Bronchial epithelial cell (primary cell): ENCODE data around the gene RAG2. TPM values are rescaled to one million over a fixed set of nuclear protein-coding genes. Genes with fewer than 3 reads are reported as not detected.

ENCODE experiments used
- DNase-seq: peaks from one replicate; pipeline ENCODE4 v3.0.0-alpha.2; 2010; ENCODE audit warnings: low read depth
- FAIRE-seq: peaks from 2 replicates; lab custom pipeline; 2011; peaks lifted over from hg19 to GRCh38; lab: Jason Lieb, UNC
- H3K27me3 ChIP-seq: 2 replicates; pipeline ENCODE4 v1.5.1; 2011; ENCODE audit warnings: low read length; ENCODE audit not compliant: control insufficient read depth, insufficient read depth
- H3K36me3 ChIP-seq: 2 replicates; pipeline ENCODE4 v1.5.1; 2011; ENCODE audit warnings: low read length; ENCODE audit not compliant: control insufficient read depth, insufficient read depth
- H3K4me3 ChIP-seq: 2 replicates; pipeline ENCODE4 v1.5.1; 2011; ENCODE audit warnings: mild to moderate bottlenecking, low read depth, low read length, control low read depth
- CTCF ChIP-seq: IDR thresholded peaks from 2 replicates; pipeline ENCODE4 v1.5.1; 2011; ENCODE audit warnings: mild to moderate bottlenecking, moderate library complexity, low read length, control low read depth, inconsistent platforms; ENCODE audit not compliant: insufficient read depth, severe bottlenecking
- total RNA-seq: library from RNA; depleted of rRNA; stranded (reverse); fragments of >200 nt; gene quantifications from 2 replicates; pipeline ENCODE4 v1.2.1, GENCODE V29; 2014

RAG2 gene
- total RNA-seq, 1 donor from 2014 or later: not detected

- no peak for TF ChIP-seq CTCF
- FAIRE-seq (no peak), DNase-seq (no peak)
- Histone ChIP-seq H3K36me3 (no peaks in the 10 kb centered on the region), H3K4me3 (no peak overlapping the region), H3K27me3 (no peaks in the 10 kb centered on the region)
Measured at GRCh38 chr11:36608491-36609199, 10.6 kb upstream of the RAG2 start.

DNA sequence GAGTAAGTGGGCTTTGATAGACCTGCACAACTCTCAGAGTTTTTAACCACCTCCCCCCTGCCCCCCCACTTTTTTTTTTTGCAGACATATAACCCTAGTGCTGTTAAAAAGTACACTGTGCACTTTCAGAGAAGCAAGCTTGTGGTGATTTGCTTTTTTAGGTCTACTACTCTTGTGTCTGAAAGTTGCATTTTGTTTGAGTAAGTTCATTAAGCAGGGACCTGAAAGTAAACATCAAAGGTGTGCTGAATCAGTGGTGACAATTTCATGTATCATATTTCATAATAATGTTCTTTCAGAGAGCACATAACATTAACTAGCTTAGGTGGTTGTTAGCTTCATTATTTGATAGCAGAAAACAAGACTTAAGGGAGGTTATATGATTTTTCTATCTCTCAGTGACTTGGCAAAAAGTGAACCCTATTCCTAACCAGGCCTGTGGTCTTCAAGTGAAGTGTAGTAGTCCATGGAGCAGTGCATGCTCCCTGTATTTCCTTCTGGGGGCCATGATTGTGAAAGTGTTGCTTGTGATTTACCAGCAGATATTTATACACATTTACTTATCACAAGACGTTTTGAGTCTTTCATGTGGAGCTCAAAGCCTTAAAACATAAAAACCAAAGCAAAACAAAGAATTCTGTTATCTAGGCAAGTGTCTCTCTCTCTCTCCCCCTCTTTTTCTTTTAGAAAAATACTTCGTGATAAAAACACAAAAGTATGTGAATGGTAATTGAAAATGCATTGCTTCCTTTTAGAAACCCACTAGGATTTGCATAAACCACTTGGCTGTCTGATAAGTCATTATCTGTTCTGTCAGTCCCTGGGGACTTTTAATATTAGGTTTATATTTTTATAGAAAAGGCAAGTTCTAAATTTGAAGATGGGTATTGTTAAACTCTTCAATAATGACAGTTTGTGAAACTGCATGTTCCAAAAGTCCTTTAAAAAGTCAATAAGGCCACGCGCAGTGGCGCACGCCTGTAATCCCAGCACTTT lies 7.5 kb upstream of the RAG2 start:
- TF ChIP-seq CTCF: no peak
- no peaks in the 10 kb centered on the region for H3K27me3 ChIP-seq
- FAIRE-seq (no peak), DNase-seq (no peak)
- no peaks in the 10 kb centered on the region for H3K36me3 ChIP-seq
- H3K4me3 ChIP-seq: no peak overlapping the region

- no peaks in the 10 kb centered on the region for H3K36me3 ChIP-seq
- no peak for DNase-seq
- no peak for FAIRE-seq
- TF ChIP-seq CTCF: no peak
- H3K27me3 ChIP-seq: no peaks in the 10 kb centered on the region
- H3K4me3 ChIP-seq: no peak overlapping the region
Measured at GRCh38 chr11:36602135-36602534, 4.1 kb upstream of the RAG2 start.

- no peaks in the 10 kb centered on the region for H3K36me3 ChIP-seq
- H3K27me3 ChIP-seq: no peaks in the 10 kb centered on the region
- DNase-seq (no peak), FAIRE-seq (no peak)
- no peak for TF ChIP-seq CTCF
- no peak overlapping the region for H3K4me3 ChIP-seq
Measured at GRCh38 chr11:36601155-36601554, 3.1 kb upstream of the RAG2 start.

DNA sequence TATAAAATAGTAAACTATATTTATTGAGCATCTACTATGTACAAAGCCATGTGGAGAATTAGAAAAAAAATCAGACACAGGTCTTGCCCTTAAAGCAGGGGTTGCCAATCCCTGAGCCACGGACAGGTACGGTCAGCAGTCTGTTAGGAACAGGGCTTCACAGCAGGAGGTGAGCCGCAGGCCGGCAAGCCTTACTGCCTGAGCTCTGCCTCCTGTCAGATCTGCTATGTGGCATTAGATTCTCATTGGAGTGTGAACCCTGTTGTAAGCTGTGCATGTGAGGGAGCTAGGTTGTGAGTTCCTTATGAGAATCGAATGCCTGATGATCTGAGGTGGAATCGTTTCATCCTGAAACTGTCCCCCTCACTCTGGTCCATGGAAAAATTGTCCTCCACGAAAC lies 2.1 kb upstream of the RAG2 start:
- Histone ChIP-seq H3K36me3 (no peaks in the 10 kb centered on the region), H3K4me3 (no peak overlapping the region), H3K27me3 (no peaks in the 10 kb centered on the region)
- FAIRE-seq: no peak
- no peak for DNase-seq
- no peak for TF ChIP-seq CTCF
